Esophagus squamous epithelium (tissue), 5 donors: ENCODE results near the gene ERC2. TPM values are rescaled to one million over a fixed set of nuclear protein-coding genes. Genes with fewer than 3 reads are reported as not detected.

Source experiments
- DNase-seq: peaks from one replicate; lab custom pipeline; 2025; lab: John Stamatoyannopoulos, UW
- H3K27ac ChIP-seq, 4 donors: fragments of 200-600 bp; sonication (generic); one replicate each; pipeline ENCODE4 v1.5.1; 2016 to 2019; ENCODE audit warnings: mild to moderate bottlenecking in 1 of 4
- H3K27me3 ChIP-seq, 4 donors: fragments of 200-600 bp; sonication (generic); 1 replicate in 3 of 4; 2 replicates in 1 of 4; pipeline versions ENCODE4 v1.5.1 to v1.6.0; 2017 to 2021; ENCODE audit warnings: antibody characterized with exemption in 1 of 4
- H3K36me3 ChIP-seq, 3 donors: fragments of 200-600 bp; sonication (generic); one replicate each; pipeline ENCODE4 v1.5.1; 2016 to 2019
- H3K4me1 ChIP-seq, 3 donors: fragments of 200-600 bp; sonication (generic); one replicate each; pipeline ENCODE4 v1.5.1; 2017 to 2019
- H3K4me3 ChIP-seq, 4 donors: fragments of 200-600 bp; sonication (generic); 1 replicate in 3 of 4; 2 replicates in 1 of 4; pipeline ENCODE4 v1.5.1; 2016 to 2019; ENCODE audit warnings: mild to moderate bottlenecking in 2 of 4, moderate library complexity in 1 of 4
- H3K9me3 ChIP-seq, 3 donors: fragments of 200-600 bp; sonication (generic); one replicate each; pipeline ENCODE4 v1.5.1; 2016 to 2019
- POLR2A ChIP-seq, 4 donors: fragments of 450-650 bp; IDR thresholded peaks; one replicate each; pipeline ENCODE4 v1.6.1; 2017; ENCODE audit warnings: antibody characterized with exemption in 4 of 4, mild to moderate bottlenecking in 4 of 4, moderate library complexity in 3 of 4
- WGBS, 2 donors: methylation state at CpG; one replicate each; pipeline ENCODE4 v1.1.5; 2018; 5-methylcytosine and 5-hydroxymethylcytosine counted together
- intact Hi-C: fragments of 100-400 bp; cut with DNase I; formaldehyde crosslinking; loops from one replicate; pipeline ENCODE4 v1.15.0; 2022
- total RNA-seq, 4 donors: library from RNA; depleted of rRNA; stranded (reverse); fragments of >200 nt; gene quantifications; one replicate each; pipeline ENCODE4 v1.1.0, GENCODE V29; 2016
- TF ChIP-seq, protein P1 (sequence below), 6 experiments: fragments of 450-650 bp in 4 of 6; fragments of 200-600 bp in 2 of 6; sonication (generic) in 2 of 6; IDR thresholded peaks; one replicate each; pipeline ENCODE4 v1.5.1; 2016 to 2019; ENCODE audit warnings: antibody characterized with exemption in 6 of 6, mild to moderate bottlenecking in 4 of 6, moderate library complexity in 4 of 6
- donor health status: DM: yes; HTN: yes; CAD: no.

Gene ERC2
- total RNA-seq, 4 donors from 2014 or later = 0.12 to 1.9 (median 0.86) TPM

DNA sequence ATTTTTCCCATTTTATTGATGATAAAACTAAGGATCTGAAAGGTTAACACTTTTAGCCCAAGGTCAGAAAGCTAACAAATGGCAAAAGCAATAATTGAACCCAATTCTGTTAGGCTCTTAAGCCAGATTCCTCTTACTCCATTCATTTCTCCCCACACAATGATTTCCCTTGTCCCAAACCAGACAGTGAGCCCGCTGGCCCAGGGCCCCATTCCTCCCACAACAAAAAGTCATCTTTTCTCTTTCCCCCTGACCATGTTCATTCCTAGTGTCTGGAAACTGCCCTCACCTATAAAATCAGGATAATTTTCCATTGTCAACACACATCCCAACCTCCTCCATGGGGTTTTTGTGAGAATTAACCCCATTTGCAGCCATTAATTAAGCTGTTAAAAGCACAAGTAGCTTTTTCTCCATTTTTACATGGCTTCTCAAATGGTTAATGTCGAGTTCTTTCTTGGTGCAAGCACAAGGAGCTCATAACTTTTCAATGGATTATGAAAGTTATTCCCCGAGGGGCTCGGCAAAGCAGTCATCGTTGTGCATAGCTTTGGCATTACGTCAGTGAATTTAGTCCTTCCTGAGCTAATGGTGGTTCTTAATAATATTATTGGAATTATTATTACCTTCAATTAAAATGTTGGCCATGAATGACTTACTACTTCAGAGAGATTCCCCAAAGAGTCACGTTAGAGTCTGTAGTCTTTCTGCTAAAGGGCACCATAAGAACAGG lies 830.2 kb downstream of the ERC2 start:
- no peak overlapping the region for H3K4me3 ChIP-seq
- H3K27ac ChIP-seq = no peak overlapping the region
- no peaks in the 10 kb centered on the region for H3K36me3 ChIP-seq
- DNase-seq = no peak
- H3K9me3 ChIP-seq = no peaks in the 10 kb centered on the region
- intact Hi-C loops = no loop called here
- 73 to 83% methylated on average over 7 of the region's 7 CpGs for WGBS, 2 donors
- TF ChIP-seq, protein P1, sequence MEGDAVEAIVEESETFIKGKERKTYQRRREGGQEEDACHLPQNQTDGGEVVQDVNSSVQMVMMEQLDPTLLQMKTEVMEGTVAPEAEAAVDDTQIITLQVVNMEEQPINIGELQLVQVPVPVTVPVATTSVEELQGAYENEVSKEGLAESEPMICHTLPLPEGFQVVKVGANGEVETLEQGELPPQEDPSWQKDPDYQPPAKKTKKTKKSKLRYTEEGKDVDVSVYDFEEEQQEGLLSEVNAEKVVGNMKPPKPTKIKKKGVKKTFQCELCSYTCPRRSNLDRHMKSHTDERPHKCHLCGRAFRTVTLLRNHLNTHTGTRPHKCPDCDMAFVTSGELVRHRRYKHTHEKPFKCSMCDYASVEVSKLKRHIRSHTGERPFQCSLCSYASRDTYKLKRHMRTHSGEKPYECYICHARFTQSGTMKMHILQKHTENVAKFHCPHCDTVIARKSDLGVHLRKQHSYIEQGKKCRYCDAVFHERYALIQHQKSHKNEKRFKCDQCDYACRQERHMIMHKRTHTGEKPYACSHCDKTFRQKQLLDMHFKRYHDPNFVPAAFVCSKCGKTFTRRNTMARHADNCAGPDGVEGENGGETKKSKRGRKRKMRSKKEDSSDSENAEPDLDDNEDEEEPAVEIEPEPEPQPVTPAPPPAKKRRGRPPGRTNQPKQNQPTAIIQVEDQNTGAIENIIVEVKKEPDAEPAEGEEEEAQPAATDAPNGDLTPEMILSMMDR (IDR thresholded peaks at IDR 0.05) = no peak
- TF ChIP-seq POLR2A (IDR thresholded peaks at IDR 0.05) = no peak
- peaks cover 0 to 44% (median 4%) of the 10 kb centered on the region in 3 donors for H3K4me1 ChIP-seq
- no peaks in the 10 kb centered on the region for H3K27me3 ChIP-seq

DNA sequence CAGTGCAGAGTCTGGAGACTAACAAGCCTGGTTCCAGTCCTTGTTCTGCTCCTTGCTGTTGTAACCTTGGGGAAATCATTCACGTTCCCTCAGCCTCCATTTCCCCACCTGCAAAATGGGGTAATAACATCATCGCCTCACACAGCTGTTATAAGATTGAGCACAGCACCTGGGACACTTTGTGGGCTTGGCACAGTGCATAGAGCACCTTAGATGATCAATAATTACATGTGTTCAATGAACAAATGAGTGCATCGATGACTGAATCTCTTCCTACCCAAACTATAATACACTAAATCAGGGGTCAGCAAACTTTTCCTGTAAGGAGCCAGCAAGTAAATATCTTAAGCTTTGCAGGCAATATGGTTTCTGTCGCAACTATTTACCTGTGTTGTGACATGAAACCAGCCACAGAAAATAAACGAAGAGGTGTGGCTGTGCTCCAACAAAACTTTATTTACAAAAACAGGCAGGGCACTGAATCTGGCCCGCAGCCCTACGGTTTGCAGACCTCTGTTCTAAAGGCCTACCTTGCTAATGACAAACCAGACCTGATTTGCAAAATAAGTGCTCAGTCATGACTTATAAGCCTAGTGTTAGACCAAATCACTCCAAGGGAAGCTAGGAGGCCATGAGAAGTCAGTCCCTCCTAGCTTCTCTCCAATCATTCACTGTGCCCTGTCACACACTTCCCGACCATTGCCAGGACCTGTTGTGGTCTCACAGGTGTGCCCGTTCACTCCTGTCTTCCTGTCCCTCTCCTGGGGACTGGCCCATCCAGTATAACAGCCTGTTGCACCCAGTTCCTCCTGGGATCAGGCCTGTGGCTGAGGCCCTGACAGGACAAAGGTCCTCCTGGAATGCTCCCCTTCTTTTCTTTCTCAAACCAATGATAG lies 831.7 kb downstream of the ERC2 start:
- Histone ChIP-seq H3K27ac (peak overlapping the region; percentile 34 to 76 (median 66)), H3K9me3 (no peaks in the 10 kb centered on the region), H3K27me3 (no peaks in the 10 kb centered on the region), H3K36me3 (no peaks in the 10 kb centered on the region), H3K4me1 (peaks cover 0 to 44% (median 4%) of the 10 kb centered on the region in 3 donors), H3K4me3 (no peak overlapping the region)
- intact Hi-C loops = no loop called here
- no peak for DNase-seq
- no peak for TF ChIP-seq POLR2A (IDR thresholded peaks at IDR 0.05)
- TF ChIP-seq, protein P1 (IDR thresholded peaks at IDR 0.05) = no peak
- 58 to 81% methylated on average over 8 of the region's 9 CpGs for WGBS, 2 donors

DNA sequence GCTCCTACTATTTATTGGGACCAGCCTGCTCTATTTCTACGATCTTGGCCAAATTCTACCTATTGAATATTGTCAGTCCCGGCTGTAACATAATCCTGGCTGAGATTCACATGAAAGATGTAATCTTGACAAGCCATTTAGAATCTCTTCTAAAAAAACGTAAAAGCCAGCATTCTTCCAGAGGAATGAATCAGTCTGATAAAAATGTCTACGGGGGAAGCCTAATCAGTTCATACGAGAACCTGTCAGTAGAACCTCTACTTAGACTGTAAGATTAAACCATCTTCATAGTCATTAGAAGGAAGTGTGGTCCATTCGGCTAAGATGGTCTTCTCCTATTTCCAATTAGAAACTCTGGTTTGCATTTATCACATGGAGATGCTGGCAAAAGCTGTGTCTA lies 833.9 kb downstream of the ERC2 start:
- Histone ChIP-seq H3K9me3 (no peaks in the 10 kb centered on the region), H3K36me3 (no peaks in the 10 kb centered on the region), H3K27me3 (no peaks in the 10 kb centered on the region), H3K27ac (no peak overlapping the region), H3K4me3 (no peak overlapping the region), H3K4me1 (peaks cover 0 to 29% (median 4%) of the 10 kb centered on the region in 3 donors)
- DNase-seq = no peak
- WGBS, 2 donors = 75 to 85% methylated on average over 6 of the region's 6 CpGs
- intact Hi-C loops = no loop called here
- no peak for TF ChIP-seq POLR2A (IDR thresholded peaks at IDR 0.05)
- TF ChIP-seq, protein P1 (IDR thresholded peaks at IDR 0.05) = no peak

DNA sequence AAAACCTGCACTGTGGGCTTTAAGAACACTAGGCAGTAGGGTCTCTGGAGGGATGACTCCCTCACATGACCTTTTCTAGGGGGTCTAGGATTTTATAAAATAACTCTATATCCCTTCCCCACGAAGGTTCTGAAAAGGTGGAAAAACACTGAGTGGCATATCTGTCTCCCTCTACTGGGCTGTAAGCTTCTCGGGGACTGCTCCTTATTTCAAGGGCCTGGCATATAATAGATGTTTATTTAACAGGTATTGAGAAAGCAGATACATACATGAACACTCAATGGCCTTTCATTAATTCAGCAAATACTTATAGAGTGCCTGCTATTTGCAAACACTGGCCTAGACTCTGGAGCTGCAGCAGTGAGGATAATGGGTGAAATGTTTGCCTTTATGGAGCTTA lies 834.9 kb downstream of the ERC2 start:
- peaks cover 0 to 33% (median 4%) of the 10 kb centered on the region in 3 donors for H3K4me1 ChIP-seq
- no peak overlapping the region for H3K27ac ChIP-seq
- TF ChIP-seq POLR2A (IDR thresholded peaks at IDR 0.05) = no peak
- TF ChIP-seq, protein P1 (IDR thresholded peaks at IDR 0.05) = no peak
- intact Hi-C loops = no loop called here
- 75 to 79% methylated on average over 2 of the region's 2 CpGs for WGBS, 2 donors
- H3K9me3 ChIP-seq = no peaks in the 10 kb centered on the region
- no peaks in the 10 kb centered on the region for H3K36me3 ChIP-seq
- H3K27me3 ChIP-seq = no peaks in the 10 kb centered on the region
- H3K4me3 ChIP-seq = no peak overlapping the region
- no peak for DNase-seq
